IPS-20b (cell line): ENCODE results near the gene TGFBR3L.
"Not testable (repeated sequence)": the region's sequence is repeated elsewhere in the genome, so short reads cannot be mapped to it uniquely, and the experiment has no call there.

ENCODE experiments used
- H3K27ac ChIP-seq: one replicate; pipeline ENCODE4 v1.5.1; 2013; ENCODE audit warnings: low read length
- H3K27me3 ChIP-seq: 2 replicates; pipeline ENCODE4 v1.6.1; 2013; ENCODE audit warnings: mild to moderate bottlenecking, low read length, inconsistent platforms; ENCODE audit not compliant: insufficient read depth
- H3K36me3 ChIP-seq: 2 replicates; pipeline ENCODE4 v1.6.1; 2013; ENCODE audit warnings: low read depth, mild to moderate bottlenecking, inconsistent platforms, low read length, moderate library complexity; ENCODE audit not compliant: insufficient read depth
- H3K4me1 ChIP-seq: 2 replicates; pipeline ENCODE4 v1.6.1; 2013; ENCODE audit warnings: mild to moderate bottlenecking, control low read depth, inconsistent platforms, low read length, moderate library complexity; ENCODE audit not compliant: insufficient read depth
- H3K4me3 ChIP-seq: 2 replicates; pipeline ENCODE4 v1.5.1; 2013; ENCODE audit warnings: mild to moderate bottlenecking, low read length, inconsistent platforms
- H3K9ac ChIP-seq: 2 replicates; pipeline ENCODE4 v1.6.1; 2013; ENCODE audit warnings: low read depth, mild to moderate bottlenecking, inconsistent platforms, low read length, moderate library complexity
- H3K9me3 ChIP-seq: 2 replicates; pipeline ENCODE4 v1.6.1; 2013; ENCODE audit warnings: mild to moderate bottlenecking, low read depth, low read length, inconsistent platforms; ENCODE audit not compliant: insufficient read depth

Gene TGFBR3L

GRCh38 chr19:7916103-7916954, 1.7 kb downstream of the TGFBR3L start:
- Histone ChIP-seq H3K27ac (no peak overlapping the region), H3K27me3 (peaks cover 52% of the 10 kb centered on the region), H3K9me3 (no peaks in the 10 kb centered on the region), H3K9ac (no peak overlapping the region), H3K36me3 (peaks cover 9% of the 10 kb centered on the region), H3K4me1 (no peaks in the 10 kb centered on the region; the same call in 1 of the 2 replicates), H3K4me3 (peak overlapping the region; percentile 65; the same call in 1 of the 2 replicates)

GRCh38 chr19:7916955-7917266, 2.3 kb downstream of the TGFBR3L start:
- Histone ChIP-seq H3K27me3 (peaks cover 52% of the 10 kb centered on the region), H3K36me3 (peaks cover 4% of the 10 kb centered on the region; the same call in 1 of the 2 replicates), H3K4me1 (no peaks in the 10 kb centered on the region; the same call in 1 of the 2 replicates), H3K4me3 (peak overlapping the region; percentile 65), H3K9me3 (no peaks in the 10 kb centered on the region), H3K27ac (no peak overlapping the region), H3K9ac (no peak overlapping the region; the same call in 1 of the 2 replicates)

- Histone ChIP-seq H3K36me3 (peaks cover 7% of the 10 kb centered on the region; the same call in 1 of the 2 replicates), H3K4me1 (no peaks in the 10 kb centered on the region; the same call in 1 of the 2 replicates), H3K27me3 (peaks cover 52% of the 10 kb centered on the region), H3K9ac (no peak overlapping the region), H3K4me3 (peak overlapping the region; percentile 65), H3K9me3 (no peaks in the 10 kb centered on the region), H3K27ac (no peak overlapping the region)
Measured at GRCh38 chr19:7917267-7918061, 2.8 kb downstream of the TGFBR3L start.

- not testable (repeated sequence) for H3K9ac ChIP-seq, H3K4me1 ChIP-seq, H3K27ac ChIP-seq, H3K9me3 ChIP-seq, H3K36me3 ChIP-seq
- peak overlapping the region; percentile 49 for H3K4me3 ChIP-seq
- H3K27me3 ChIP-seq: peaks cover 52% of the 10 kb centered on the region
Measured at GRCh38 chr19:7918062-7918614, 3.5 kb downstream of the TGFBR3L start.

- Histone ChIP-seq H3K27me3 (peaks cover 52% of the 10 kb centered on the region), H3K36me3 (peaks cover 7% of the 10 kb centered on the region; the same call in 1 of the 2 replicates), H3K9me3 (no peaks in the 10 kb centered on the region), H3K27ac (no peak overlapping the region), H3K4me3 (no peak overlapping the region), H3K4me1 (no peaks in the 10 kb centered on the region; the same call in 1 of the 2 replicates), H3K9ac (no peak overlapping the region)
Measured at GRCh38 chr19:7918615-7919421, 4.2 kb downstream of the TGFBR3L start.

- H3K4me1 ChIP-seq: no peaks in the 10 kb centered on the region; the same call in 1 of the 2 replicates
- no peaks in the 10 kb centered on the region for H3K9me3 ChIP-seq
- H3K9ac ChIP-seq: peak within 1 kb of the TSS; percentile 65; the same call in 1 of the 2 replicates
- no peak within 1 kb of the TSS for H3K27ac ChIP-seq
- peak within 1 kb of the TSS; percentile 72 for H3K4me3 ChIP-seq
- H3K27me3 ChIP-seq: peaks cover 44% of the 10 kb centered on the region
- peaks cover 7% of the 10 kb centered on the region; the same call in 1 of the 2 replicates for H3K36me3 ChIP-seq
Measured at GRCh38 chr19:7919610-7920518, 5.2 kb downstream of the TGFBR3L start, which contains the start of gene SNAPC2. Gene SNAPC2, plus strand, starts transcription at chr19:7920338. Its CDS starts 29 bp downstream, at chr19:7920367.

- H3K27ac ChIP-seq: no peak overlapping the region
- peaks cover 36% of the 10 kb centered on the region for H3K27me3 ChIP-seq
- no peaks in the 10 kb centered on the region for H3K9me3 ChIP-seq
- peaks cover 7% of the 10 kb centered on the region; the same call in 1 of the 2 replicates for H3K36me3 ChIP-seq
- H3K9ac ChIP-seq: peak overlapping the region; percentile 65; the same call in 1 of the 2 replicates
- no peaks in the 10 kb centered on the region; the same call in 1 of the 2 replicates for H3K4me1 ChIP-seq
- peak overlapping the region; percentile 72 for H3K4me3 ChIP-seq
Measured at GRCh38 chr19:7920519-7921301, 6.1 kb downstream of the TGFBR3L start.

- Histone ChIP-seq H3K4me1 (no peaks in the 10 kb centered on the region; the same call in 1 of the 2 replicates), H3K27ac (no peak overlapping the region), H3K4me3 (peak overlapping the region; percentile 69; the same call in 1 of the 2 replicates), H3K9me3 (no peaks in the 10 kb centered on the region), H3K36me3 (peaks cover 7% of the 10 kb centered on the region; the same call in 1 of the 2 replicates), H3K27me3 (peaks cover 29% of the 10 kb centered on the region), H3K9ac (no peak overlapping the region)
Measured at GRCh38 chr19:7921302-7921966, 6.8 kb downstream of the TGFBR3L start.

DNA sequence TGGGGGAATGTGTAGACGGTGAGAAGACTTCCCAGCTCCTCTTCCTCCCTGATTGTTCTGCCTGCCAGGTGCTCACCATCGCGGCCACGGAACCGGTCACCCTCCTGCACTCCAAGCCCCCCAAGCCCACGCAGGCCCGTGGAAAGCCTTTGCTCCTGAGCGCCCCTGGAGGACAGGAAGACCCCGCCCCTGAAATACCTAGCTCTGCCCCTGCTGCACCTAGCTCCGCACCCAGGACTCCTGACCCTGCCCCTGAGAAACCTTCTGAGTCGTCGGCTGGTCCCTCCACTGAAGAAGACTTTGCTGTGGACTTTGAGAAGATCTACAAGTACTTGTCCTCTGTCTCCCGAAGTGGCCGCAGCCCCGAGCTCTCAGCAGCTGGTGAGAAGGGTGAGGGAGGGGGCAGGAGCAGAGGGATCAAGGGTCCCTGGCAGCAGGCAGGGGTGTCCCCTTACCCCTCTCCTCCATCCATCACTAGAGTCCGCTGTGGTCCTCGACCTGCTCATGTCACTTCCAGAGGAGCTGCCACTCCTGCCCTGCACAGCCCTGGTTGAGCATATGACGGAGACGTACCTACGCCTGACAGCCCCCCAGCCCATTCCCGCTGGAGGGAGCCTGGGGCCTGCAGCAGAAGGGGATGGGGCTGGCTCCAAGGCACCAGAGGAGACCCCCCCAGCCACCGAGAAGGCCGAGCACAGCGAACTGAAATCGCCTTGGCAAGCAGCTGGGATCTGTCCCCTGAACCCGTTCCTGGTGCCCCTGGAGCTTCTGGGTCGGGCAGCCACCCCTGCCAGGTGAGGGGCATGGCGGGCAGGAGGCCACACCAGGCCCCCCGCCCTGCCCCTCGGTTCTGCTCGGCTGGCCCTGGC, 7.6 kb downstream of the TGFBR3L start:
- H3K27ac ChIP-seq: no peak overlapping the region
- no peaks in the 10 kb centered on the region for H3K9me3 ChIP-seq
- peaks cover 7% of the 10 kb centered on the region; the same call in 1 of the 2 replicates for H3K36me3 ChIP-seq
- peaks cover 21% of the 10 kb centered on the region for H3K27me3 ChIP-seq
- H3K4me1 ChIP-seq: no peaks in the 10 kb centered on the region; the same call in 1 of the 2 replicates
- no peak overlapping the region for H3K4me3 ChIP-seq
- no peak overlapping the region for H3K9ac ChIP-seq
